Esophagus muscularis mucosa (tissue), 3 donors: Measurements from ENCODE around the gene TAF11L5.
"Not testable (repeated sequence)": the region's sequence is repeated elsewhere in the genome, so short reads cannot be mapped to it uniquely, and the experiment has no call there.

Experiments used
- CTCF ChIP-seq, 3 experiments: fragments of 200-600 bp in 2 of 3; fragments of 450-650 bp in 1 of 3; sonication (generic) in 2 of 3; IDR thresholded peaks; one replicate each; pipeline ENCODE4 v1.5.1; 2017 to 2019; ENCODE audit warnings: antibody characterized with exemption in 3 of 3, mild to moderate bottlenecking in 2 of 3, moderate library complexity in 1 of 3
- POLR2A ChIP-seq: fragments of 450-650 bp; IDR thresholded peaks from one replicate; pipeline ENCODE4 v1.6.1; 2017; ENCODE audit warnings: antibody characterized with exemption, moderate library complexity, mild to moderate bottlenecking, low read depth

- not testable (repeated sequence) for TF ChIP-seq CTCF (IDR thresholded peaks at IDR 0.05); POLR2A
Observed at GRCh38 chr5:17526504-17526903, 1.5 kb downstream of the TAF11L5 start.
